PC-9 (cell line): Measurements from ENCODE around the gene ADAMTSL4. TPM values are rescaled to one million over a fixed set of nuclear protein-coding genes. Genes with fewer than 3 reads are reported as not detected.

Experiments used
- BruUV-seq: library from RNA; stranded (reverse); fragments of 400-500 nt; replicated peaks from 2 replicates; lab custom pipeline; 2021; lab: Mats Ljungman, UMichigan
- CTCF ChIA-PET: fragments of 300-600 bp; sonication (Branson Sonifier 250); formaldehyde crosslinking; loops from one replicate; lab custom pipeline; 2022; ENCODE audit warnings: antibody characterized with exemption; lab: Charles Lee
- POLR2A ChIA-PET: fragments of 300-600 bp; sonication (Branson Sonifier 250); formaldehyde crosslinking; loops from one replicate; lab custom pipeline; 2022; ENCODE audit warnings: antibody characterized with exemption; ENCODE audit not compliant: unreplicated experiment; lab: Charles Lee
- DNase-seq, 2 experiments: peaks; one replicate each; pipeline versions ENCODE4 v3.0.0 to v3.0.0-alpha.2; 2015 to 2022; ENCODE audit warnings: mixed read lengths in 1 of 2
- H2AFZ ChIP-seq: fragments of 200-600 bp; sonication (generic); 2 replicates; pipeline ENCODE4 v1.8.1; 2017; ENCODE audit warnings: antibody characterized with exemption
- H3F3A ChIP-seq: fragments of 200-600 bp; sonication (generic); 2 replicates; pipeline ENCODE4 v1.8.1; 2017; ENCODE audit warnings: antibody characterized with exemption, mild to moderate bottlenecking, low read depth; ENCODE audit not compliant: insufficient read depth
- H3K27ac ChIP-seq: fragments of 200-600 bp; sonication (generic); 2 replicates; pipeline ENCODE4 v1.6.1; 2016; ENCODE audit warnings: mixed run types
- H3K27me3 ChIP-seq: fragments of 200-600 bp; sonication (generic); 2 replicates; pipeline ENCODE4 v1.6.1; 2016; ENCODE audit warnings: low read depth, mixed run types; ENCODE audit not compliant: insufficient read depth
- H3K36me3 ChIP-seq: fragments of 200-600 bp; sonication (generic); 2 replicates; pipeline ENCODE4 v1.6.1; 2016; ENCODE audit warnings: low read depth, mixed run types
- H3K4me1 ChIP-seq: fragments of 200-600 bp; sonication (generic); replicated peaks from 2 replicates; pipeline ENCODE4 v1.6.1; 2016; ENCODE audit warnings: mixed run types; ENCODE audit not compliant: insufficient read depth
- H3K4me2 ChIP-seq: fragments of 200-600 bp; sonication (generic); 2 replicates; pipeline ENCODE4 v1.6.1; 2017; ENCODE audit warnings: mixed run types
- H3K4me3 ChIP-seq: fragments of 200-600 bp; sonication (generic); 2 replicates; pipeline ENCODE4 v1.6.1; 2016; ENCODE audit warnings: mixed run types
- H3K79me2 ChIP-seq: fragments of 200-600 bp; sonication (generic); 2 replicates; pipeline ENCODE4 v1.6.1; 2017; ENCODE audit warnings: low read depth, mixed run types
- H3K9me2 ChIP-seq: fragments of 200-600 bp; sonication (generic); 2 replicates; pipeline ENCODE4 v1.8.1; 2017; ENCODE audit warnings: mild to moderate bottlenecking; ENCODE audit not compliant: insufficient read depth
- H3K9me3 ChIP-seq: fragments of 200-600 bp; sonication (generic); 2 replicates; pipeline ENCODE4 v1.8.1; 2016; ENCODE audit warnings: low read depth; ENCODE audit not compliant: insufficient read depth
- H4K20me1 ChIP-seq: fragments of 200-600 bp; sonication (generic); 2 replicates; pipeline ENCODE4 v1.8.1; 2017; ENCODE audit not compliant: insufficient read depth
- CTCF ChIP-seq: fragments of 200-600 bp; sonication (generic); conservative IDR thresholded peaks from 2 replicates; pipeline ENCODE4 v1.6.1; 2017; ENCODE audit warnings: mixed run types, antibody characterized with exemption, mild to moderate bottlenecking, moderate library complexity
- EZH2 ChIP-seq: fragments of 200-600 bp; sonication (generic); IDR thresholded peaks from 2 replicates; pipeline ENCODE4 v1.8.0; 2017; ENCODE audit warnings: antibody characterized with exemption, low read depth
- intact Hi-C: fragments of 100-400 bp; cut with micrococcal nuclease; formaldehyde crosslinking; loops from one replicate; pipeline ENCODE4 v1.10.0; 2022; ENCODE audit not compliant: unreplicated experiment
- total RNA-seq: library from RNA; stranded (reverse); gene quantifications from 2 replicates; pipeline ENCODE4 v1.2.3, GENCODE V29; 2021

Gene ADAMTSL4
- total RNA-seq, 1 experiment from 2014 or later: 67.9 TPM

- Histone ChIP-seq H3K4me2 (no peak overlapping the region), H3K4me3 (no peak overlapping the region), H2AFZ (no peak overlapping the region), H3K9me3 (no peaks in the 10 kb centered on the region), H3K36me3 (no peaks in the 10 kb centered on the region), H3K9me2 (no peaks in the 10 kb centered on the region), H3K27me3 (no peaks in the 10 kb centered on the region), H3F3A (peaks cover 51% of the 10 kb centered on the region), H4K20me1 (no peaks in the 10 kb centered on the region), H3K4me1 (peaks cover 35% of the 10 kb centered on the region), H3K27ac (no peak overlapping the region), H3K79me2 (peaks cover 46% of the 10 kb centered on the region)
- DNase-seq: no peak
- intact Hi-C loops: loop anchor here (5.0 to 10.0 kb wide), 7 partner anchors 53 to 505 kb away; partner anchors contain the start of genes APH1A, GOLPH3L and MLLT11
- POLR2A ChIA-PET: interaction anchor here (0.6 to 0.7 kb wide), 2 partner anchors 24 to 46 kb away, joined by 3 read pairs; no protein-coding TSS in a partner anchor
- no TSS peak for BruUV-seq
- TF ChIP-seq CTCF (no peak), EZH2 (no peak)
- CTCF ChIA-PET: interaction anchor here (0.7 to 3.2 kb wide), 4 partner anchors 11 to 422 kb away, joined by 3 to 16 read pairs (median 8); partner anchors contain the start of gene MCL1
Observed at GRCh38 chr1:150559656-150560010, 10.4 kb downstream of the ADAMTSL4 start.

- no TSS peak for BruUV-seq
- no peak overlapping the region for H3K4me2 ChIP-seq
- H4K20me1 ChIP-seq: no peaks in the 10 kb centered on the region
- peaks cover 50% of the 10 kb centered on the region for H3K79me2 ChIP-seq
- peak overlapping the region; percentile 98; the same call in 1 of the 2 replicates for H3K27ac ChIP-seq
- intact Hi-C loops: loop anchor here (5.0 to 10.0 kb wide), 7 partner anchors 52 to 505 kb away; partner anchors contain the start of genes APH1A, GOLPH3L and MLLT11
- DNase-seq: peak in 1 of 2 experiments; percentile 63
- H3K9me2 ChIP-seq: no peaks in the 10 kb centered on the region
- ChIA-PET CTCF (interaction anchor here (0.7 to 3.2 kb wide), 6 partner anchors 11 to 421 kb away, joined by 3 to 16 read pairs (median 4); partner anchors contain the start of genes ENSA and MCL1), POLR2A (interaction anchor here (0.6 to 0.7 kb wide), 3 partner anchors 24 to 481 kb away, joined by 3 read pairs; no protein-coding TSS in a partner anchor)
- no peaks in the 10 kb centered on the region for H3K27me3 ChIP-seq
- H3K36me3 ChIP-seq: no peaks in the 10 kb centered on the region
- no peak overlapping the region for H3K4me3 ChIP-seq
- peaks cover 39% of the 10 kb centered on the region for H3K4me1 ChIP-seq
- H2AFZ ChIP-seq: no peak overlapping the region
- TF ChIP-seq EZH2 (no peak), CTCF (peak; percentile 88)
- peaks cover 55% of the 10 kb centered on the region for H3F3A ChIP-seq
- no peaks in the 10 kb centered on the region for H3K9me3 ChIP-seq
Observed at GRCh38 chr1:150560011-150560438, 10.8 kb downstream of the ADAMTSL4 start.

GRCh38 chr1:150560576-150561253 is 11.5 kb downstream of the ADAMTSL4 start:
- TF ChIP-seq CTCF (peak; percentile 84), EZH2 (no peak)
- Histone ChIP-seq H3K79me2 (peaks cover 57% of the 10 kb centered on the region), H3K27ac (peak overlapping the region; percentile 98), H3K27me3 (no peaks in the 10 kb centered on the region), H3K9me2 (no peaks in the 10 kb centered on the region), H3K9me3 (no peaks in the 10 kb centered on the region), H3F3A (peaks cover 51% of the 10 kb centered on the region), H2AFZ (peak overlapping the region; percentile 67; the same call in 1 of the 2 replicates), H3K36me3 (no peaks in the 10 kb centered on the region), H4K20me1 (no peaks in the 10 kb centered on the region), H3K4me3 (peak overlapping the region; percentile 76), H3K4me1 (peaks cover 43% of the 10 kb centered on the region), H3K4me2 (peak overlapping the region; percentile 100)
- ChIA-PET CTCF (interaction anchor here (0.5 to 3.2 kb wide), 17 partner anchors 10 to 477 kb away, joined by 3 to 16 read pairs (median 5); partner anchors contain the start of genes ENSA, MCL1 and TARS2), POLR2A (interaction anchor here (0.5 to 1.1 kb wide), 7 partner anchors 9 to 482 kb away, joined by 3 to 13 read pairs (median 4); partner anchors contain the start of genes GOLPH3L and MINDY1)
- no peak for DNase-seq
- BruUV-seq: no TSS peak
- intact Hi-C loops: loop anchor here (1.0 to 10.0 kb wide), 13 partner anchors 19 to 504 kb away; partner anchors contain the start of genes APH1A, ARNT, ENSA and GOLPH3L
